Measurements from ENCODE around the gene DLK2. TPM values are rescaled to one million over a fixed set of nuclear protein-coding genes. Genes with fewer than 3 reads are reported as not detected.

Gene DLK2
- total and polyA plus RNA-seq, 2 of the 13 experiments (the other 11 are each of a cell fraction or from before 2014, with no cell fraction given), result 1.2 to 3.8 TPM

DNA sequence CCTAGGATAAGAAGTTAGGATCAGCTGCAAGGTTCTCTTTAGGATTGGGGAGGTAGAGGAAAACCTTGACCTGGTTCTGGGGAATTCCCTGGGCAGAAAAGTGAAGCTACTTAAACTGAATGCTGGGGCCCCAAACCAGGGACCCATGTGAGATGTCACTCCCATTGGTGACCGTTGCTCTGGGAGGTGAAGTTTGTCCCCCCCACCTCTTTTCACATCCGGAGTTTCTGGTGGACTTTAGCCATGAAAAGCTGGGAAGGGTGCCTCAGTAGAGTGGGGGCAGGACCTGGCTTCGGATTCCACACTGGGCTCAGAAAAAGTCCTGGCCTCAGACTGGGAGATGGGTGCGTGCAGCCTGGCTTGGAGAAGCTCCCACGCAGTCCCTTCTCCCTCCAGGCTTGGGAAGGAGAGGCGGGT lies 35.2 kb upstream of the DLK2 start (continued):
- TF ChIP-seq ZIK1 (CRISPR knock-in tag; IDR thresholded peaks at IDR 0.05; ENCODE audit: borderline replicate concordance, low read depth) (no peak), NONO (IDR thresholded peaks at IDR 0.05) (no peak), NONO (CRISPR knock-in tag; conservative IDR thresholded peaks at IDR 0.05) (0 out of 2 replicates have a peak, but pooled peaks have one; percentile 79), ZNF605 (CRISPR knock-in tag; IDR thresholded peaks at IDR 0.05) (no peak), ZNF773 (CRISPR knock-in tag; IDR thresholded peaks at IDR 0.05; ENCODE audit: borderline replicate concordance) (0 out of 2 replicates have a peak, but pooled peaks have one; percentile 42), ELF1 (CRISPR knock-in tag; IDR thresholded peaks at IDR 0.05) (peak; percentile 66; the same call in 1 of the 2 replicates), GABPB1 (CRISPR knock-in tag; IDR thresholded peaks at IDR 0.05) (peak; percentile 45; the same call in 1 of the 2 replicates), ELF4 (CRISPR knock-in tag; IDR thresholded peaks at IDR 0.05; ENCODE audit: borderline replicate concordance) (no peak), THYN1 (CRISPR knock-in tag; IDR thresholded peaks at IDR 0.05; ENCODE audit: borderline replicate concordance, low read depth) (no peak), KLF12 (CRISPR knock-in tag; IDR thresholded peaks at IDR 0.05; ENCODE audit: borderline replicate concordance) (no peak), ZNF460 (CRISPR knock-in tag; IDR thresholded peaks at IDR 0.05; ENCODE audit: borderline replicate concordance) (peak; percentile 88; the same call in 1 of the 2 replicates), ZNF543 (CRISPR knock-in tag; IDR thresholded peaks at IDR 0.05) (no peak), RFXAP (CRISPR knock-in tag; IDR thresholded peaks at IDR 0.05; ENCODE audit: borderline replicate concordance) (peak; percentile 94; the same call in 1 of the 2 replicates), ZSCAN12 (CRISPR knock-in tag; IDR thresholded peaks at IDR 0.05) (0 out of 2 replicates have a peak, but pooled peaks have one; percentile 64), NCOA2 (CRISPR knock-in tag; IDR thresholded peaks at IDR 0.05) (peak; percentile 77), GATA4 (IDR thresholded peaks at IDR 0.05; ENCODE audit: borderline replicate concordance, low read depth) (0 out of 2 replicates have a peak, but pooled peaks have one; percentile 57), ZNF75D (CRISPR knock-in tag; IDR thresholded peaks at IDR 0.05; ENCODE audit: borderline replicate concordance) (no peak), ZNF550 (CRISPR knock-in tag; IDR thresholded peaks at IDR 0.05; ENCODE audit: borderline replicate concordance) (no peak), MIER3 (CRISPR knock-in tag; IDR thresholded peaks at IDR 0.05; ENCODE audit: borderline replicate concordance) (peak; percentile 69; the same call in 1 of the 2 replicates), ZNF33B (CRISPR knock-in tag; IDR thresholded peaks at IDR 0.05) (peak; percentile 1; the same call in 1 of the 2 replicates), NR2F2 (IDR thresholded peaks at IDR 0.05; ENCODE audit: borderline replicate concordance, low read depth) (peak; percentile 77; the same call in 1 of the 2 replicates), SUZ12 (IDR thresholded peaks at IDR 0.05; ENCODE audit: low read depth, low read length) (no peak), ZNF598 (CRISPR knock-in tag; IDR thresholded peaks at IDR 0.05; ENCODE audit: borderline replicate concordance) (no peak), CCAR2 (optimal IDR thresholded peaks at IDR 0.05; ENCODE audit: low read depth, low read length) (no peak), HNF4A (CRISPR knock-in tag; IDR thresholded peaks at IDR 0.05) (peak; percentile 99), ZNF614 (CRISPR knock-in tag; IDR thresholded peaks at IDR 0.05; ENCODE audit: borderline replicate concordance) (0 out of 2 replicates have a peak, but pooled peaks have one; percentile 85)
- TF ChIP-seq, protein P1, sequence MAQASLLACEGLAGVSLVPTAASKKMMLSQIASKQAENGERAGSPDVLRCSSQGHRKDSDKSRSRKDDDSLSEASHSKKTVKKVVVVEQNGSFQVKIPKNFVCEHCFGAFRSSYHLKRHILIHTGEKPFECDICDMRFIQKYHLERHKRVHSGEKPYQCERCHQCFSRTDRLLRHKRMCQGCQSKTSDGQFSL (CRISPR knock-in tag; IDR thresholded peaks at IDR 0.05), result peak; percentile 97
- TF ChIP-seq, protein P2, sequence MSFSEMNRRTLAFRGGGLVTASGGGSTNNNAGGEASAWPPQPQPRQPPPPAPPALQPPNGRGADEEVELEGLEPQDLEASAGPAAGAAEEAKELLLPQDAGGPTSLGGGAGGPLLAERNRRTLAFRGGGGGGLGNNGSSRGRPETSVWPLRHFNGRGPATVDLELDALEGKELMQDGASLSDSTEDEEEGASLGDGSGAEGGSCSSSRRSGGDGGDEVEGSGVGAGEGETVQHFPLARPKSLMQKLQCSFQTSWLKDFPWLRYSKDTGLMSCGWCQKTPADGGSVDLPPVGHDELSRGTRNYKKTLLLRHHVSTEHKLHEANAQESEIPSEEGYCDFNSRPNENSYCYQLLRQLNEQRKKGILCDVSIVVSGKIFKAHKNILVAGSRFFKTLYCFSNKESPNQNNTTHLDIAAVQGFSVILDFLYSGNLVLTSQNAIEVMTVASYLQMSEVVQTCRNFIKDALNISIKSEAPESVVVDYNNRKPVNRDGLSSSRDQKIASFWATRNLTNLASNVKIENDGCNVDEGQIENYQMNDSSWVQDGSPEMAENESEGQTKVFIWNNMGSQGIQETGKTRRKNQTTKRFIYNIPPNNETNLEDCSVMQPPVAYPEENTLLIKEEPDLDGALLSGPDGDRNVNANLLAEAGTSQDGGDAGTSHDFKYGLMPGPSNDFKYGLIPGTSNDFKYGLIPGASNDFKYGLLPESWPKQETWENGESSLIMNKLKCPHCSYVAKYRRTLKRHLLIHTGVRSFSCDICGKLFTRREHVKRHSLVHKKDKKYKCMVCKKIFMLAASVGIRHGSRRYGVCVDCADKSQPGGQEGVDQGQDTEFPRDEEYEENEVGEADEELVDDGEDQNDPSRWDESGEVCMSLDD (CRISPR knock-in tag; IDR thresholded peaks at IDR 0.05; ENCODE audit: borderline replicate concordance), result peak; percentile 90; the same call in 1 of the 2 replicates
- TF ChIP-seq, protein P3, sequence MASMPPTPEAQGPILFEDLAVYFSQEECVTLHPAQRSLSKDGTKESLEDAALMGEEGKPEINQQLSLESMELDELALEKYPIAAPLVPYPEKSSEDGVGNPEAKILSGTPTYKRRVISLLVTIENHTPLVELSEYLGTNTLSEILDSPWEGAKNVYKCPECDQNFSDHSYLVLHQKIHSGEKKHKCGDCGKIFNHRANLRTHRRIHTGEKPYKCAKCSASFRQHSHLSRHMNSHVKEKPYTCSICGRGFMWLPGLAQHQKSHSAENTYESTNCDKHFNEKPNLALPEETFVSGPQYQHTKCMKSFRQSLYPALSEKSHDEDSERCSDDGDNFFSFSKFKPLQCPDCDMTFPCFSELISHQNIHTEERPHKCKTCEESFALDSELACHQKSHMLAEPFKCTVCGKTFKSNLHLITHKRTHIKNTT (CRISPR knock-in tag; IDR thresholded peaks at IDR 0.05), result no peak
